ENCODE measurements around the gene HDAC7. TPM values are rescaled to one million over a fixed set of nuclear protein-coding genes. Genes with fewer than 3 reads are reported as not detected.

Gene HDAC7
- total RNA-seq, 2 donors from 2014 or later = 146 to 154 TPM

DNA sequence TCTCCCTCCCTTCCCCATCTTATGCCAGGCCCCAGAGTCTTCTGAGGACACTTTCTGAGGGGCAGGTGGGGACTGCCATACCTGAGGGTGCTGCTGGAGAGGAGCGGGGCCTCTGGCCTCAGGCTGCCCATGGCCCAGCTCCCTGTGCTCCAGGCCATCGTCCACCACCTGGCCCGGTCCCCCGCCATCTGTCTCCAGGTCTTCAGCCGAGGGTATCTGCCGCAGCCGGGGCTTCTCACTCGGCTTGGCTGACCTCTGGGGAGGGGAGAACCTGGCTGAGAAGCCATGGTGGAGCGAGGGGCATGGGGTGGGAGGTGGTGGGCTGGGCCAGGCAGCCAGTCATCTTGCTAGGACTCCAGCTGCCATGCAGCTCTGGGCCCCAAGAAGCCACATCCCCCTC is 25.0 kb downstream of the HDAC7 start:
- no peaks in the 10 kb centered on the region for H3K27me3 ChIP-seq (ENCODE audit: control insufficient read depth, insufficient read depth, low read length, poor library complexity, severe bottlenecking)
- WGBS, 2 experiments (ENCODE audit: insufficient coverage in 1 of 2, insufficient read length in 1 of 2) = 97 to 100% methylated on average over 3 to 9 of the region's 9 CpGs
- Mint-ChIP-seq H3K36me3 (ENCODE audit: low read depth) (peaks cover 52% of the 10 kb centered on the region), H3K4me1 (peaks cover 1% of the 10 kb centered on the region), H3K4me3 (no peak overlapping the region), H3K27me3 (ENCODE audit: insufficient read depth) (no peaks in the 10 kb centered on the region), H3K9me3 (no peaks in the 10 kb centered on the region), H3K27ac (no peak overlapping the region)
- no peaks in the 10 kb centered on the region for H3K4me1 ChIP-seq (ENCODE audit: control insufficient read depth, insufficient read depth, low read length)
- DNase-seq = no peak
- H3K9me3 ChIP-seq (ENCODE audit: control insufficient read depth, low read length) = no peaks in the 10 kb centered on the region
- no peak overlapping the region for H3K27ac ChIP-seq (ENCODE audit: low read depth, low read length)
- H3K9ac ChIP-seq (ENCODE audit: extremely low read depth, low read length, poor library complexity, severe bottlenecking) = no peak overlapping the region
- TF ChIP-seq, protein P1, sequence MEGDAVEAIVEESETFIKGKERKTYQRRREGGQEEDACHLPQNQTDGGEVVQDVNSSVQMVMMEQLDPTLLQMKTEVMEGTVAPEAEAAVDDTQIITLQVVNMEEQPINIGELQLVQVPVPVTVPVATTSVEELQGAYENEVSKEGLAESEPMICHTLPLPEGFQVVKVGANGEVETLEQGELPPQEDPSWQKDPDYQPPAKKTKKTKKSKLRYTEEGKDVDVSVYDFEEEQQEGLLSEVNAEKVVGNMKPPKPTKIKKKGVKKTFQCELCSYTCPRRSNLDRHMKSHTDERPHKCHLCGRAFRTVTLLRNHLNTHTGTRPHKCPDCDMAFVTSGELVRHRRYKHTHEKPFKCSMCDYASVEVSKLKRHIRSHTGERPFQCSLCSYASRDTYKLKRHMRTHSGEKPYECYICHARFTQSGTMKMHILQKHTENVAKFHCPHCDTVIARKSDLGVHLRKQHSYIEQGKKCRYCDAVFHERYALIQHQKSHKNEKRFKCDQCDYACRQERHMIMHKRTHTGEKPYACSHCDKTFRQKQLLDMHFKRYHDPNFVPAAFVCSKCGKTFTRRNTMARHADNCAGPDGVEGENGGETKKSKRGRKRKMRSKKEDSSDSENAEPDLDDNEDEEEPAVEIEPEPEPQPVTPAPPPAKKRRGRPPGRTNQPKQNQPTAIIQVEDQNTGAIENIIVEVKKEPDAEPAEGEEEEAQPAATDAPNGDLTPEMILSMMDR (conservative IDR thresholded peaks at IDR 0.05) = no peak
- peaks cover 74% of the 10 kb centered on the region for H3K36me3 ChIP-seq (ENCODE audit: control insufficient read depth, insufficient read depth, low read length)
- H3K4me3 ChIP-seq (ENCODE audit: low read length) = no peak overlapping the region

GRCh38 chr12:47793015-47793681 is 26.6 kb downstream of the HDAC7 start:
- WGBS, 2 experiments (ENCODE audit: insufficient coverage in 1 of 2, insufficient read length in 1 of 2) = 95 to 96% methylated on average over 7 to 15 of the region's 15 CpGs

DNA sequence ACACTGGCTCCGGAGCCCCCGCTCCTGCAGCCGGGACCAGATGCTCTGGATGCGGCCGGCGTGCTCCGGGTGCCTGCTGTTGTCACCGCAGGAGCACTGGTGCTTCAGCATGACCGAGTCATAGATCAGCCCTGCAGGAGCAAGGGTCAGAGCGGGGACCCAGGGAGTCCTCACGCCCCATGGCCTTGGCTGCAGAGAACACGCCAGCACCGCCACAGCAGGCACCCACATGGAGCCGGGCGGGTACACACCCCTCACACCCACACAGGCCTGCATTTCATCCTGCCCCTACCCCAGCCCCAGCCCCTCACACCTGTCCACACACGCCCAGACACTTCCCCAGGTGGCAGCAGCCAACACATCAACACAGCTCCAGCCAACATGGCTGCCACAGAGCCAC is 27.8 kb downstream of the HDAC7 start:
- Histone ChIP-seq H3K36me3 (ENCODE audit: control insufficient read depth, insufficient read depth, low read length) (peaks cover 79% of the 10 kb centered on the region), H3K4me1 (ENCODE audit: control insufficient read depth, insufficient read depth, low read length) (no peaks in the 10 kb centered on the region), H3K9me3 (ENCODE audit: control insufficient read depth, low read length) (no peaks in the 10 kb centered on the region), H3K9ac (ENCODE audit: extremely low read depth, low read length, poor library complexity, severe bottlenecking) (no peak overlapping the region), H3K27ac (ENCODE audit: low read depth, low read length) (no peak overlapping the region), H3K4me3 (ENCODE audit: low read length) (no peak overlapping the region), H3K27me3 (ENCODE audit: control insufficient read depth, insufficient read depth, low read length, poor library complexity, severe bottlenecking) (no peaks in the 10 kb centered on the region)
- Mint-ChIP-seq H3K27me3 (ENCODE audit: insufficient read depth) (no peaks in the 10 kb centered on the region), H3K36me3 (ENCODE audit: low read depth) (peaks cover 73% of the 10 kb centered on the region), H3K4me1 (no peaks in the 10 kb centered on the region), H3K4me3 (no peak overlapping the region), H3K9me3 (no peaks in the 10 kb centered on the region), H3K27ac (no peak overlapping the region)
- TF ChIP-seq, protein P1 (conservative IDR thresholded peaks at IDR 0.05) = no peak
- 95 to 100% methylated on average over 6 to 16 of the region's 16 CpGs for whole genome bisulfite sequencing, 2 experiments (ENCODE audit: insufficient coverage in 1 of 2, insufficient read length in 1 of 2)
- DNase-seq = no peak

More at GRCh38 chr12:47793015-47793681, 26.6 kb downstream of the HDAC7 start:
- Histone ChIP-seq H3K27me3 (ENCODE audit: control insufficient read depth, insufficient read depth, low read length, poor library complexity, severe bottlenecking) (no peaks in the 10 kb centered on the region), H3K9me3 (ENCODE audit: control insufficient read depth, low read length) (no peaks in the 10 kb centered on the region), H3K9ac (ENCODE audit: extremely low read depth, low read length, poor library complexity, severe bottlenecking) (no peak overlapping the region), H3K4me3 (ENCODE audit: low read length) (no peak overlapping the region), H3K27ac (ENCODE audit: low read depth, low read length) (no peak overlapping the region), H3K4me1 (ENCODE audit: control insufficient read depth, insufficient read depth, low read length) (no peaks in the 10 kb centered on the region), H3K36me3 (ENCODE audit: control insufficient read depth, insufficient read depth, low read length) (peaks cover 75% of the 10 kb centered on the region)
- DNase-seq = no peak
- H3K9me3 Mint-ChIP-seq = no peaks in the 10 kb centered on the region
- peaks cover 1% of the 10 kb centered on the region for H3K4me1 Mint-ChIP-seq
- peaks cover 67% of the 10 kb centered on the region for H3K36me3 Mint-ChIP-seq (ENCODE audit: low read depth)
- H3K27me3 Mint-ChIP-seq (ENCODE audit: insufficient read depth) = no peaks in the 10 kb centered on the region
- no peak overlapping the region for H3K27ac Mint-ChIP-seq
- H3K4me3 Mint-ChIP-seq = no peak overlapping the region
- TF ChIP-seq, protein P1 (conservative IDR thresholded peaks at IDR 0.05) = no peak

Measured in endodermal cell (in vitro differentiated cells).